CD4-positive, alpha-beta T cell treated with Interleukin-6 at 100 ng/mL for 8 hours (primary cell): ENCODE measurements around the gene JAG1.

Experiments
- DNase-seq: peaks from one replicate; pipeline ENCODE4 v3.0.0-alpha.2; 2020; ENCODE audit warnings: mixed read lengths, low spot score

Gene JAG1

GRCh38 chr20:10699489-10699888 lies 25.7 kb upstream of the JAG1 start:
- no peak for DNase-seq

- DNase-seq: no peak
These were observed 22.9 kb upstream of the JAG1 start for GRCh38 chr20:10696650-10697049.

- DNase-seq: no peak
These were observed 15.6 kb upstream of the JAG1 start for GRCh38 chr20:10689385-10689784.

GRCh38 chr20:10687895-10688294 lies 14.1 kb upstream of the JAG1 start:
- no peak for DNase-seq

- no peak for DNase-seq
These were observed 12.7 kb upstream of the JAG1 start for GRCh38 chr20:10686356-10687133.

GRCh38 chr20:10683537-10683936 lies 9.7 kb upstream of the JAG1 start:
- no peak for DNase-seq

GRCh38 chr20:10682939-10683338 lies 9.1 kb upstream of the JAG1 start:
- no peak for DNase-seq

- no peak for DNase-seq
These were observed 7.7 kb upstream of the JAG1 start for GRCh38 chr20:10681494-10681893.

- no peak for DNase-seq
These were observed 6.8 kb upstream of the JAG1 start for GRCh38 chr20:10680571-10680970.

GRCh38 chr20:10679269-10679668 lies 5.5 kb upstream of the JAG1 start:
- no peak for DNase-seq

GRCh38 chr20:10676518-10676917 lies 2.7 kb upstream of the JAG1 start:
- DNase-seq: no peak

GRCh38 chr20:10675450-10675848 lies 1.6 kb upstream of the JAG1 start:
- no peak for DNase-seq

GRCh38 chr20:10674684-10675449 lies 1.1 kb upstream of the JAG1 start:
- DNase-seq: no peak

- DNase-seq: no peak
These were observed 490 bp downstream of the JAG1 start for GRCh38 chr20:10673176-10673841.

GRCh38 chr20:10672624-10673127 lies 1.1 kb downstream of the JAG1 start:
- no peak for DNase-seq

GRCh38 chr20:10671919-10672623 lies 1.7 kb downstream of the JAG1 start:
- DNase-seq: no peak

GRCh38 chr20:10671221-10671918 lies 2.4 kb downstream of the JAG1 start:
- DNase-seq: peak; percentile 5

GRCh38 chr20:10670501-10671220 lies 3.1 kb downstream of the JAG1 start:
- no peak for DNase-seq

- DNase-seq: no peak
These were observed 3.9 kb downstream of the JAG1 start for GRCh38 chr20:10669843-10670446.

- no peak for DNase-seq
These were observed 5.0 kb downstream of the JAG1 start for GRCh38 chr20:10668677-10669368.
